Globus pallidus (tissue), 1 donor: ENCODE measurements around the gene RGS14.
"Not testable (repeated sequence)": the region's sequence is repeated elsewhere in the genome, so short reads cannot be mapped to it uniquely, and the experiment has no call there.

Source experiments
- DNase-seq: peaks from one replicate; pipeline ENCODE4 v3.0.0-alpha.2; 2015; ENCODE audit warnings: low spot score

RGS14 gene

DNA sequence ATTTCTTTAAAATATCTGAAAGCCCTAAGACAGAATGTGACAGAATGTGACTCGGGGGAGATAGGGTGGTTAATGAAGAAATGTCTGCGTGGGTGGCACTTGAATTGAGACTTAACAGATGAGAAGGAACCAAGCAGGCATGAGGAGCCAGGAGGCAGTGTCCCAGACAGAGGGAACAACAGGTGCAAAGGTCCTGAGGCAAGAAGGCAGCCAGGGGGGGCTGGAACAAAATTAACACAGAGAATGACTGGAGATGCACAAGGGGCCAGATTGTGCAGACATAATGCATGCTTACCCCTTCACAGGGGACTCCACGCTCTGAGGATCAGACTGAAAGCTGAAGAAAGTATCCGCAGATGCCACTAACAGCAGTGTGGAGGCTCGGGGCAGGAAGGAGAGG, 8.0 kb upstream of the RGS14 start:
- no peak for DNase-seq

DNA sequence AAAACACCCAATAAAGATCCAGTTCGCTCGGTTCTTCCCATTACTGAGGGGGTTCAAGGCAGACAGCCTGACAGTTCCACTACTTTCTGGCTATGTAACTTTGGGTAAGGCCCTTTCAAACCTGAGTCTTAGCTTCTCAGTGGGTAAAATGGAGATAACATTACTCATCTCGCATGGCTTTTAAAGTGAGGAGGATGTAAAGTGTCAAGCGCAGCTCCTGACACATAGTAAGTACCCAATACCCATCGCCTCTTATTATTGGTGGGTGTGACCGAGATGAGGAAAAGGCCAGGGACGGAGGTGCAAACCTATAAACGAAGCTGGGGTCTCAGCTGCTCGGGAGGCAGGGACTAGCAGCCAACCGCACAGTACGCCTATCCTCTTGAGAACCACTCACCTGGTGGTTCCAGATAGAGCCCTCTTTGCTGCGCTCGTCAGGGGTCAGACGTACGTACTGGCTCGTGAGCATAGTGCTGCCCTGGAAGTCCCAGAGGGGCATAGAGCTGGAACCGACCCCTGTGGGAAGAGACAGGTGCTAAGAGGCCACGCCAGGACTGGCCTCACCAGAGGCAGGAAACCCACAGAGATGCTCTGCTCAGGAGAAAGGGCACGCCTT, 6.8 kb upstream of the RGS14 start:
- no peak for DNase-seq

DNA sequence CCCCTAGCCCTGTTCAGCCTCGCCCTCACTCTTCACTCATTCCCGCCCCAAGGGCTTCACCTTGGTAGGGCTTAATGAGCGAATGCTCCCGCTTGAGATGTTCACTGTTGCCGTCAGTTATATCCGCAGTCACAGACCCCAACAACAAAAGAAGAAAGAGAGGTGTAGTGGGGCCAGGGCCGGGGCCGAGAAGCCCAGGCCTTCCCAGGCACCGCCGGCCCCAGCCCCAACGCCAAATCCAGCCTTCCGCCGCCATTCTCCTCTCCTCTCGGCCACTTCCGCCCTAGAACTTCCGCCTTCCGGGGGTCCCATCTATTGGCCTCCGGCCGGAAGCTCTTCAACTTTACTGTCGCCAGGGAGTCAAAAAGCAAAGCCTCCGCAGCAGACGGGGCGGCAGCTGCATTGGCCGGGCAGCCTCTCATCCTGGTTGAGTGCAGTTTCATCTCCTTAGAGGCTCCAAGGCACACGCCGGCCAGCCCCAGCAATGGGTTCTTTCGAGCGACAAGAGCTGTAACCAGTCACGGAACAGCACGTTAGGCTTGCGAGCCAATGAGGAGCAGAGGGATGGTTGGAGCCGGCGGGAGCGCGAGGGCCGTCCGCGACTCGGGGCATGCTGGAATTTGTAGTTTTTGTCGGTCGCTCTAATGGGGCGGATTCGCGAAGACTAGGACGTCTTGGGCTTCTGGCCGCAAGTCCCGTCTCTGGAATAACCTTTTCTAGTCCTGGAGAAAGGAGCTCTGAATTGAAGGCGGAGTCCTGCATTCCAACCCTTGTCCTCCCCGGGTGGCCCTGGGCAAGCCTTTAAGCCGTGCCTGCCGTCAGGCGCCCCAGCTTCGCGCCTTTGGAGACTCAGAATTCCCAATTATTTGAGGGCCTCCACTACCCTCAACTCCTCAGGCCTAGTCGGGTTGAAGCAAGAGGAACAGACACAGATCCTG, 6.1 kb upstream of the RGS14 start, which contains the start of gene LMAN2:
Gene LMAN2 (minus strand): TSS at position 277 of the 938 bp plus-strand sequence. CDS start 21 bp downstream, at position 256.
- peak; percentile 95 for DNase-seq

DNA sequence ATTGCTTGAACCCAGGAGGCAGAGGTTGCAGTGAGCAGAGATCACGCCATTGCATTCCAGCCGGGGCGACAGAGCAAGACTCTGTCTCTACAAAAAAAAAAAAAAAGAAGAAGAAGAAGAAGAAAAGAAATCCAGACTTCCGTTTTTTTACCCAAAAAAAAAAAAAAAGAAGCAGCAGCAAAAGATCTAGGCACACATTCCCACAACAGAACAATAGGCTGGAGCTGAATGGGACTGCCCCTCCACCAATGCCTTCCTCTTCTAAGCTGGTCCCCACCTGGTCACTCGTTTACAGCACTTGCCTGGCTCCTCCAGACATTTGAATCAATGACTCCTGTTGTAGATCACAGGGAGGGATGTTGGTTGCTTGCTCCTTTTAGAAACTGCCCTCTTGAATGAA, 4.6 kb upstream of the RGS14 start:
- no peak for DNase-seq

DNA sequence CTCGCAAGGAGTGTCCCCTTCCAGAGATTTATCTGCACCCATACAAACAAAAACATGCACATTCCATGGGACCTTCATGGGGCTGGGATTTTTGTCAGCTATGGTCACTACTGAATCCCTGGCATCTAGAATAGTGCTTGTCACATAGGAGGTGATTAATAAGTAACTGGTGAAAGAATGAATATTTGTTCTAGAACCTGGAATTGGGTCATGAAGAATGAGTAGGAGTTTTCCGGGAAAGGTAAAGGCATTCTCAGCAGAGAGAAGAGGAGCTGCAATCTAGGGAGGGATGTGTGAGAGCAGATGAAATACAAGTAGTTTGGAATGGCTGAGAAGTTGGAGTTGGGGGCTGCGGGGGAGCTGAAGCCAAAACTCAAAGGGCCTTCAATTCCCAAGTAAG, 3.5 kb upstream of the RGS14 start:
- DNase-seq = no peak

DNA sequence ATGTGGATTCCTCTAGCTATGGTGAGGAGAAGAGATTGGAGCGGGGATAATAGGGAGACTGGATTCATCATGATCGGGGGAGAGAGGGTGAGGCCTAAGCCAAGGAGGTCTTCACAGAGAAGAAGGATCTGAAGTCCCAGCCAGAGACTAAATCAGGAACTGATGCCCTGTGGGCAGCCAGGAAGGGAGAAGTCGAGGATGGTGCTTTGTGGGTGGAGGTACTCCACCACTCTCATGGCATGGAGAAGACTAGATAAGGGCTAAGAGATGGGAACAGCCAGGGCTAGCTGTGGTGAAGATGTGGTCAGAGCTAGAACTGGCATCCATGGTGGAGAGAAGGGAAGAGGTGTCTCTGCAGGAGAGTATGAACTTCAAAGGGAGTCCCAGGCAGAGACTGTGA, 3.0 kb upstream of the RGS14 start:
- DNase-seq = no peak

- no peak for DNase-seq
These were observed 2.4 kb upstream of the RGS14 start for GRCh38 chr5:177355162-177355867.

GRCh38 chr5:177355868-177356168, 1.9 kb upstream of the RGS14 start:
- no peak for DNase-seq

GRCh38 chr5:177356746-177357145, 978 bp upstream of the RGS14 start:
- DNase-seq = no peak

DNA sequence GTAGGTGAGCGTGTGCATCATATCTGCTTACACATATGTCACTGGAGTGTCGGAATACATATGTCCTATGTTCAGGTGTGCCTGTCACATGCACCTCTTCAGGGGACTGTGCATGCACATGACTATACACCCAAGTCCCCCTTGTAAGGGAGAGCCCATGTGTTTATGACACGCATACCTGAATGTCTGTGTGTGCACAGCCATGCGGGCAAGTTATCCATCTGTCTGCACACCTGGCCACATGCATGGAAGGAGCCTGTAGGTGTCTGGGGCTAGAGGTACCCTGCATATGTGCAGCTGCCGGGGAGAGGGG, 622 bp upstream of the RGS14 start:
- DNase-seq = no peak

DNA sequence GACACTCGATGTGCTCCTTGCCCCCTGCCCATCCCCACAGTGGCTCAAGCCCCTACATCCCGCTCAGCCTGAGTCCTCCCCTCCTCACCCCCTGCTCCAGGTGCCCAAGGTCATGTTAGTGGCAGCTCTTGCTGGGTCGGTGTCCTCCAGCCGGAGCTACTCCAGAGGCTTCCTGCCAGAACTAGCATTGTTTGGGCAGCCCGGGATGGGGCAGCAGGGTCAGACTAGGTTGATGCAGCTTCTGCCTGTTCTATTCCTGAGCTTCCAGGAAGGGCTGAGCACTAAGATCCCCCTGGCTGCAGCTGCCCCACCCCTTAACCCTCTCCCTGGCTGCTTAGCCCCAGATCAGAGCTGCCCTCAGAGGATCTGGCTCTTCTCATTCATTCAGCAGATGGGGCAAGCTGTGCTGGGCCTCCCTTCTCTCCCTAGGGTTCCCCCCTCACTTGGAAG, 671 bp downstream of the RGS14 start:
- no peak for DNase-seq

DNA sequence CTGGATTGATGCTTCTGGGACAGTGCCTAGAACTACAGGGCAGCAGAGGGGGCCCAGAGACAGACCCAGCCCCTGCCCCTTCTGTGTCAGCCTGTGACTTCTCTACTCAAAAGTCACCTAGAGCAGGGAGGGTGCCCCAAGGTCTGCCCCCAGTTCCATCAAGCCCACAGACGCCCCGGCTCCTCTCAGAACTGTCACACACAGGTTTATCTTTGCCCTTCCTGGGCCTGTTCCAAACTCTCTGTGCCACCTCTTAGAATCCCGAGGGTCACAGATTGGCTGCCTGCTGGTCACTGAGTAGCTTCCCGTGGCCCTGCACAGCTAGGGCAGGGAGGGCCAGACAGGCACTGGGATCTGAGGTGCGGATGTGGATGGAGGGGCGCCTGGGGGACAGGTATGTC, 1.7 kb downstream of the RGS14 start:
- DNase-seq = no peak

DNA sequence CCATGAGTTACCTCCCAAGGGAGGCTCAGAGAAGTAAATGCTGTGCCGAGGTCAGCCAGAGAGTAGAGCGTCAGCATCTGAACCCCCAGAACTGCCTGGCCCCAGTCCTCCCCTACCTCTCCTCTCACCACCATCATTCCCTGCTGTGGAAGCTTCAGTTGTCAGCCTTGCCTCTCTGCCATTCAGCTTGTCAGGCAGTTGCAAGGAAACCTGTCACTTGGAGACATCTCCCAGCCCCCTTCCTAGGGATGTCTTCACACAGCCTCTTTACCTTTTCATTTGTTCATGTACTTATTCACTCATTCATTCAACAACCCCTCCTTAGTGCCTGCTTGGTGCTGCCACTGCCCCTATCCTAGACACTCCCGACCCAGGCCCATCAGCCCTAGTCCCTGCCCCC, 2.1 kb downstream of the RGS14 start:
- no peak for DNase-seq

GRCh38 chr5:177360740-177361139, 3.0 kb downstream of the RGS14 start:
- DNase-seq = not testable (repeated sequence)

DNA sequence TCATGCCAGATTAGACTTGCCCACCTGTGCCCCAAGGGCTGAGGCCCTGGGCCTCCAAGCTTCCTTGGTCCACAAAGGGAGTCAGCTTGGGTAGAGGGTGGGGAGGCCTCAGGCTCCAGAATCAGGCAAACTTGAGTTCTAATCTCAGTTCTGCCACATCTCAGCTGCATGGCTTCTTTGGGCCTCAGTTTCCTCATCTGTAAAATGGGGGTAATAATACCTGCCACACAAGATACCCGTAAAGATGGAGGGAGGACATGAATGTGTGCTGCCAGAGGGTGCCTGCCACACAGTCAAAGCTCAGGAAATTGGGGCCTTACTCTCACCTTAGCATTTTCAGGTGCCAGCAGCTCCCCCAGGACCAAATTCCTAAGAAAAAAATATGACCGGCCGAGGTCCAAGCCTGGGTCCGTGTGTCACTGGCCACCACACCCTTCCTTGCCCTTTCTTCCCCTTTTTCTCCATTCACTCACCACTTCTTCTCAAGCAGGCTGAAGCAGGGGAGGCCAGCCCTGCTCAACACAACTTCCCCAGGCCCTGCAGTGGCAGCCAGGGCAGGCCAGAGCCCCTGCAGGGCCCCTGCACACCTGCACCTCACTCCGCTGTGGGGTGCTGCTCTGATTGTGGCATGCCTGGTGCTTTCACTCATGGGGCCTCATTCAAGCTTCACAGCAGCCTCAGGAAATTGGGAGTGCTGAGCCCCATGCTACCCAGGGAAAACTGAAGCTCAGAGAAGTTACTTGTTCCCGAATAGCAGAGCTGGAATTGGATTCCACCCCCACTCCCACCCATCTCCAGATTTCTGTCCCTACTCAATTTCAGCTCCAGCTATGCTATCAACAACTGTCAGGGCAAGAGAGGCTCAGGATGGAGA, 3.9 kb downstream of the RGS14 start:
- no peak for DNase-seq

GRCh38 chr5:177362292-177362609, 4.5 kb downstream of the RGS14 start:
- DNase-seq = no peak

DNA sequence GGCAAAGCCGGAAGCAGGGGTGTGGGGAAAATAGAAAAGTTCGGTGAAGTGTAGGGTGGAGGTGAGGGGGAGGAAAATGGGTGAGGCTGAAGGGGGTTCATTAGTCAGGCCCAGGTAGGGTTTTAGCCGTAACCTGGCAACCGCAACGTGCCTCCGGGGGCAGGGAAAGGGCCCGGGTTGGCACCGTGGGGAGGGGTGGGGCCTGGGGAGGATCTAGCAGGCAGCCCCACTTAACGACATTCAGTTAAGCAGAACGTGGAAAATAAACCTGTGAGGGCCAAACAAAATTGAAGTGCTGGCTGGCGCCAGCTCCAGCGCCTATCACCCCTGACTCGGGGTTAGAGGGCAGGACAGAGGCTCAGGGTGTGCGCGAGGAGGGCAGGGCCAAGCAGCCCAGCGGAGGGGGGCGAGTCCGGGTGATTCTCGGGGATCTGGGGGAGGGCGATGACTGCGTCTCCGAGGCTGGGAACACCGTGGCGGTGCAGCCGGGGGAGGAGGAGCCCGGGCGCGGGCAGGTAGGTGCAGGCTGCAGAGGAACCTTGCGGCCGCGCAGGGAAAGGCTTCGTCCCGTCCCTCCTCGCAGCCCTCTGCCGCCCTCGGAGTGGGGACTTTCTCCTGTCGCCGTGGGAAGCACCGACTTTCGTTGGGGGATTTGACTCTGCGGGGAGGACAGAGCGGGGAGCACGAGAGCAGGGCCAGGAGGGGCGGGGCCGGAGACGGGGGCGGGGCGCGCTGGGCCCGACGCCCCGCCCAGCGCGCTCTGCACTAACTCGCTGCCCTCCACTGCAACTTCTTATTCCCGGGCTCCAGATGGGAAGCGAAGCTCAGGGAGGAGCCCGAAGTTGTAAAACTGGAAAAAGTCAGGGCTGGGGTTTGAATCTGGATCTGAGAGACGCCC, 5.1 kb downstream of the RGS14 start:
- no peak for DNase-seq

DNA sequence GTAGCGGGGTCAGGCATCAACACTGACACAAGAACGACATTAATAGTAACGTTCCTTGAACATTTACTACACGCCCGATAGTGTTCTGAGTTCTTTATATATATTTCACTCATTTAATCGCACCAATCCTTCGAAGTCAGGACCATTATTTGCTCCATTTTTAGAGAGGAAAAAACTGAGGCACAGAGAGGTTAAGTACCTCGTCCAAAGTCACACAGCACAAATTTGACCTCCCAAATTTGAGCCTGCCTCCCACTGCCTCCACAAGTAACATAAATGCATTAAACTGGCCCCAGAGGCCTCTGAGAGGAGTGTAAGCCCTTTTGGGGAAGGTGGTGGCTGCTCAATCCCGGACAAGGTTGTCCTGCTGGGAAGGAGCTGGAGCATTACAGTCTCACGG, 5.8 kb downstream of the RGS14 start:
- DNase-seq = no peak

- no peak for DNase-seq
These were observed 6.6 kb downstream of the RGS14 start for GRCh38 chr5:177364159-177364962.

GRCh38 chr5:177365845-177366527, 8.3 kb downstream of the RGS14 start:
- DNase-seq = no peak
